Body of pancreas (tissue), 4 donors: ENCODE results near the gene SLC16A12. TPM values are rescaled to one million over a fixed set of nuclear protein-coding genes. Genes with fewer than 3 reads are reported as not detected.

Experiments used
- ATAC-seq: fragments of 150-250 bp; one replicate; pipeline ENCODE4 v1.9.1; 2016
- DNase-seq, 4 donors: peaks; one replicate each; pipeline ENCODE4 v3.0.0-alpha.2; 2019
- H3K27ac ChIP-seq, 4 donors: fragments of 200-600 bp; sonication (generic); 1 replicate in 3 of 4; 2 replicates in 1 of 4; pipeline versions ENCODE4 v1.5.1 to v1.6.1; 2016 to 2019; ENCODE audit warnings: mild to moderate bottlenecking in 1 of 4, mixed read lengths in 1 of 4, moderate library complexity in 1 of 4
- H3K27me3 ChIP-seq, 2 donors: fragments of 200-600 bp; sonication (generic); one replicate each; pipeline ENCODE4 v1.6.0; 2016; ENCODE audit warnings: mild to moderate bottlenecking in 1 of 2
- H3K36me3 ChIP-seq, 2 donors: fragments of 200-600 bp; sonication (generic); replicated peaks in 1 of 2; 2 replicates each; pipeline ENCODE4 v1.5.1; 2016; ENCODE audit warnings: low read depth in 2 of 2; ENCODE audit not compliant: insufficient read depth in 1 of 2
- H3K4me1 ChIP-seq: fragments of 200-600 bp; sonication (generic); one replicate; pipeline ENCODE4 v1.6.0; 2016
- H3K4me3 ChIP-seq, 2 donors: fragments of 200-600 bp; sonication (generic); 1 replicate in 1 of 2; 2 replicates in 1 of 2; pipeline ENCODE4 v1.5.1; 2016 to 2019
- H3K9me3 ChIP-seq, 3 donors: fragments of 200-600 bp; sonication (generic); 1 replicate in 2 of 3; 2 replicates in 1 of 3; pipeline ENCODE4 v1.5.1; 2016
- POLR2A ChIP-seq, 3 donors: fragments of 450-650 bp; IDR thresholded peaks; one replicate each; pipeline ENCODE4 v1.6.1; 2016; ENCODE audit warnings: antibody characterized with exemption in 3 of 3, mild to moderate bottlenecking in 2 of 3
- WGBS, 2 donors: methylation state at CpG; one replicate each; pipeline ENCODE4 v1.1.5; 2017; 5-methylcytosine and 5-hydroxymethylcytosine counted together
- intact Hi-C: fragments of 100-400 bp; cut with DNase I; formaldehyde crosslinking; loops from one replicate; pipeline ENCODE4 v1.15.1; 2023
- total RNA-seq, 2 donors: library from RNA; depleted of rRNA; stranded (reverse); fragments of >200 nt; gene quantifications; one replicate each; pipeline ENCODE4 v1.1.0, GENCODE V29; 2016
- TF ChIP-seq, protein P1 (sequence below), 7 experiments: fragments of 450-650 bp in 4 of 7; fragments of 200-600 bp in 3 of 7; sonication (generic) in 3 of 7; IDR thresholded peaks; one replicate each; pipeline ENCODE4 v1.5.1; 2016 to 2019; ENCODE audit warnings: antibody characterized with exemption in 7 of 7

Gene SLC16A12
- total RNA-seq, 2 donors from 2014 or later, result 19.5 to 26.7 TPM

- 84 to 95% methylated on average over 3 of the region's 3 CpGs for WGBS, 2 donors
- TF ChIP-seq POLR2A (IDR thresholded peaks at IDR 0.05), result no peak
- TF ChIP-seq, protein P1, sequence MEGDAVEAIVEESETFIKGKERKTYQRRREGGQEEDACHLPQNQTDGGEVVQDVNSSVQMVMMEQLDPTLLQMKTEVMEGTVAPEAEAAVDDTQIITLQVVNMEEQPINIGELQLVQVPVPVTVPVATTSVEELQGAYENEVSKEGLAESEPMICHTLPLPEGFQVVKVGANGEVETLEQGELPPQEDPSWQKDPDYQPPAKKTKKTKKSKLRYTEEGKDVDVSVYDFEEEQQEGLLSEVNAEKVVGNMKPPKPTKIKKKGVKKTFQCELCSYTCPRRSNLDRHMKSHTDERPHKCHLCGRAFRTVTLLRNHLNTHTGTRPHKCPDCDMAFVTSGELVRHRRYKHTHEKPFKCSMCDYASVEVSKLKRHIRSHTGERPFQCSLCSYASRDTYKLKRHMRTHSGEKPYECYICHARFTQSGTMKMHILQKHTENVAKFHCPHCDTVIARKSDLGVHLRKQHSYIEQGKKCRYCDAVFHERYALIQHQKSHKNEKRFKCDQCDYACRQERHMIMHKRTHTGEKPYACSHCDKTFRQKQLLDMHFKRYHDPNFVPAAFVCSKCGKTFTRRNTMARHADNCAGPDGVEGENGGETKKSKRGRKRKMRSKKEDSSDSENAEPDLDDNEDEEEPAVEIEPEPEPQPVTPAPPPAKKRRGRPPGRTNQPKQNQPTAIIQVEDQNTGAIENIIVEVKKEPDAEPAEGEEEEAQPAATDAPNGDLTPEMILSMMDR (IDR thresholded peaks at IDR 0.05), result no peak
- no peaks in the 10 kb centered on the region for H3K9me3 ChIP-seq
- H3K27ac ChIP-seq, result no peak overlapping the region
- no peak for ATAC-seq
- DNase-seq, result no peak
- H3K27me3 ChIP-seq, result no peaks in the 10 kb centered on the region
- H3K36me3 ChIP-seq, result no peaks in the 10 kb centered on the region
- intact Hi-C loops, result no loop called here
- peaks cover 13% of the 10 kb centered on the region for H3K4me1 ChIP-seq
- H3K4me3 ChIP-seq, result no peak overlapping the region
Measured at GRCh38 chr10:89576022-89576421, 40.6 kb upstream of the SLC16A12 start.

DNA sequence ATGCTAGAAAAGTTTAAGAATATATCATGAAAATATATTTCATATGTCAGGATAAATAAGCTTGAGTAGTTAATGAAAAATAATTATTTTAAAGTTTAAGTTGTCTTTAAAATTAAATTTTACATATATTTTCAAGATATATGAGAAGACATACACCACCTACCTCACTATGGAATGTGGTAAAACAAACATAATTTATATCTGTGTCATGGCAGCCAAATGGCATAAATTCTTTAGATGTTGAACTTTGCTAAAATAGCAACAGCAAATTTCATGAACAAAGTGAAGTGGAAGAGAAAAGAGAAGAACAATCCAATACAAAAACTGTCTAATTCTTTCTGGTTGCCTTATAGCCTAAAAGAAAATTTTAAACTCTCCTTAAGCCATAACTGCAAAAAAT is 39.6 kb upstream of the SLC16A12 start:
- Histone ChIP-seq H3K4me3 (no peak overlapping the region), H3K27me3 (no peaks in the 10 kb centered on the region), H3K4me1 (peaks cover 13% of the 10 kb centered on the region), H3K9me3 (no peaks in the 10 kb centered on the region), H3K36me3 (no peaks in the 10 kb centered on the region), H3K27ac (no peak overlapping the region)
- TF ChIP-seq POLR2A (IDR thresholded peaks at IDR 0.05), result no peak
- TF ChIP-seq, protein P1 (IDR thresholded peaks at IDR 0.05), result no peak
- intact Hi-C loops, result no loop called here
- no peak for DNase-seq
- ATAC-seq, result no peak

DNA sequence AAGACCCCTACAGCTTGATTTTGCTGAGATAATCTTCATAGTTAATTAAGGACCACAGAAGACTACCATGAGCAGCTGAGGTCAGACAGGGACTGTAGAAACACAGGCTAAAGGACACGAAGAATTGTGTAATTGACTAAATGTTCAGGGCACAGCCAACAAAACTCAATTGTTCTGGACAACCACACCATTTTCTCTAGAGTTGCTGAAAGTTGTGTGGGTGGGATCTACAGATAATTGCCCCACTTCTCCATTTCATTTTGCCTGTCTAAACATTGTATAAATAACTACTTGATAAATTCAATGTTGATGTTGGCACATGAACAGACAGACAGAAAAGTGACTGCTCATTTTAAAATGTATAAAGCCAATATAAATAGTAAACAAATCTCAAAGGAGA is 39.0 kb upstream of the SLC16A12 start:
- DNase-seq (no peak), ATAC-seq (no peak)
- Histone ChIP-seq H3K4me1 (peaks cover 13% of the 10 kb centered on the region), H3K27me3 (no peaks in the 10 kb centered on the region), H3K27ac (no peak overlapping the region), H3K36me3 (no peaks in the 10 kb centered on the region), H3K9me3 (no peaks in the 10 kb centered on the region), H3K4me3 (no peak overlapping the region)
- 36 to 82% methylated on average over 1 of the region's 1 CpG for WGBS, 2 donors
- TF ChIP-seq, protein P1 (IDR thresholded peaks at IDR 0.05), result no peak
- TF ChIP-seq POLR2A (IDR thresholded peaks at IDR 0.05), result no peak
- intact Hi-C loops, result no loop called here

DNA sequence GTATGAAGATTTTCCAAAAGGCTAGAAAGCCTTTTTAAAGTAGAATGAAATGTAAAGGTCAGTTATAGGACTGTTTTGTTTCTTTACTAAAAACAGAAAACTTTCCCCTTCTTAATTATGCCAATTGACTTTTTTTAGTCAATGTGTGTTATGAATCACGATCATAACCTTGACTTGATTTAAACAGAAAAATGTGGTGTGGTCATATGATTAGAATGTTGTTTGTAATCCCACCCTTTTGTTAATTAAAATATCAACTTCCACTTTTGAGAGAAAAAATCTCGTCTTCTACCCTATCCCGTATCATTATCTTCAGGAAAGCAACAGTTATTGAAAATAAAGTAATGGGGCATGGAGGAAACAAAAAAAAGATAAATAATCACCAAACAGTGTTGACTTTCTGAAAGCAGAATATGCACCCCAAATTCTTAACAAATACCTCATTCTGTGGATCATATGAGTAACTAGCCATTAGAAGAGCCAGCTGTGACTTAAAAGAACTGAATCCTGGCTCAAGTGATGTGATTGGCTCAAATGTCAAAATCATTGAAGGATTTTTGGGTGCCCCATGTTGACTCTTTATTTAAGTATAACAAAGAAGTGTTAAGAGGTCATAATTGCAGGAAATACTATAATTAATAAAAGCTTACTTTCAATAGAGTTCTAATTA is 32.3 kb upstream of the SLC16A12 start:
- Histone ChIP-seq H3K9me3 (no peaks in the 10 kb centered on the region), H3K36me3 (no peaks in the 10 kb centered on the region), H3K4me3 (no peak overlapping the region), H3K27ac (no peak overlapping the region), H3K4me1 (peaks cover 5% of the 10 kb centered on the region), H3K27me3 (no peaks in the 10 kb centered on the region)
- ATAC-seq, result no peak
- 60 to 70% methylated on average over 3 of the region's 3 CpGs for WGBS, 2 donors
- intact Hi-C loops, result no loop called here
- TF ChIP-seq POLR2A (IDR thresholded peaks at IDR 0.05), result no peak
- TF ChIP-seq, protein P1 (IDR thresholded peaks at IDR 0.05), result no peak
- no peak for DNase-seq

GRCh38 chr10:89566992-89567391 is 31.6 kb upstream of the SLC16A12 start:
- no peaks in the 10 kb centered on the region for H3K36me3 ChIP-seq
- no peaks in the 10 kb centered on the region for H3K27me3 ChIP-seq
- intact Hi-C loops, result no loop called here
- H3K4me3 ChIP-seq, result no peak overlapping the region
- H3K27ac ChIP-seq, result no peak overlapping the region
- no peak for DNase-seq
- no peaks in the 10 kb centered on the region for H3K4me1 ChIP-seq
- 62 to 70% methylated on average over 3 of the region's 3 CpGs for WGBS, 2 donors
- no peaks in the 10 kb centered on the region for H3K9me3 ChIP-seq
- ATAC-seq, result no peak
- TF ChIP-seq POLR2A (IDR thresholded peaks at IDR 0.05), result no peak
- TF ChIP-seq, protein P1 (IDR thresholded peaks at IDR 0.05), result no peak
